Right atrium auricular region (tissue), 2 donors: Measurements from ENCODE around the gene C3orf22. TPM values are rescaled to one million over a fixed set of nuclear protein-coding genes. Genes with fewer than 3 reads are reported as not detected.
"Not testable (repeated sequence)": the region's sequence is repeated elsewhere in the genome, so short reads cannot be mapped to it uniquely, and the experiment has no call there.

Experiments used
- DNase-seq: peaks from one replicate; pipeline ENCODE4 v3.0.0-alpha.2; 2019; ENCODE audit warnings: low spot score
- H3K27ac ChIP-seq, 2 donors: fragments of 200-600 bp; sonication (generic); 1 replicate in 1 of 2; 2 replicates in 1 of 2; pipeline ENCODE4 v1.5.1; 2016 to 2019
- H3K27me3 ChIP-seq, 2 donors: fragments of 200-600 bp; sonication (generic); one replicate each; pipeline versions ENCODE4 v1.5.1 to v1.6.0; 2017 to 2019
- H3K36me3 ChIP-seq: fragments of 200-600 bp; sonication (generic); one replicate; pipeline ENCODE4 v1.5.1; 2016
- H3K4me1 ChIP-seq, 2 donors: fragments of 200-600 bp; sonication (generic); one replicate each; pipeline versions ENCODE4 v1.5.1 to v1.6.0; 2017 to 2019
- H3K4me3 ChIP-seq, 2 donors: fragments of 200-600 bp; sonication (generic); 1 replicate in 1 of 2; 2 replicates in 1 of 2; pipeline ENCODE4 v1.5.1; 2017 to 2019; ENCODE audit warnings: mild to moderate bottlenecking in 1 of 2, moderate library complexity in 1 of 2
- H3K9me3 ChIP-seq, 2 donors: fragments of 200-600 bp; sonication (generic); one replicate each; pipeline ENCODE4 v1.5.1; 2019
- total RNA-seq, 2 donors: library from RNA; depleted of rRNA; stranded (reverse); fragments of >200 nt; gene quantifications; one replicate each; pipeline ENCODE4 v1.1.0, GENCODE V29; 2016
- TF ChIP-seq, protein P1 (sequence below), 2 donors: fragments of 200-600 bp; sonication (generic); IDR thresholded peaks; one replicate each; pipeline ENCODE4 v1.5.1; 2019; ENCODE audit warnings: antibody characterized with exemption in 2 of 2

The C3orf22 gene
- total RNA-seq, 2 donors from 2014 or later: not detected

DNA sequence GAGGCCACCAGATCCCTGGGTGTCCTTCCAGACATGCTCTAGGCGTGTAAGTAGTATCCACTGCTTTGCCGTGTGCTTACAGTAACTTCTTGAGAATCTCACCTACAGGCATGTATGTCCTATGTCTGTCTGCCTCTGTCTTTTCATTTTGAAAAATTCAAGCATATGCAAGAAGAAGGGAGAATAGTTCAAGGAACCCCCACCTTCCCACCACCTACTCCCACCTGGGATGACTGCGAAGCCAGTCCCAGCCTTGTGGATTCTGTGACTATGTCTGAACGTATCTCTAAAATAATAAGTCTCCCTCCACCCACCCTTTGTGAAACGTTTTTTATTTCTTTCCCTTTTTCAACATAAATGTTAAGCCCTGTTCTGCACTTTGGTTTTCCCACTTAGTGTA, 19.8 kb downstream of the C3orf22 start:
- DNase-seq: no peak
- Histone ChIP-seq H3K36me3 (no peaks in the 10 kb centered on the region), H3K27me3 (no peaks in the 10 kb centered on the region), H3K4me1 (peaks cover 0 to 8% of the 10 kb centered on the region in 2 donors), H3K9me3 (no peaks in the 10 kb centered on the region), H3K4me3 (no peak overlapping the region), H3K27ac (no peak overlapping the region)
- TF ChIP-seq, protein P1, sequence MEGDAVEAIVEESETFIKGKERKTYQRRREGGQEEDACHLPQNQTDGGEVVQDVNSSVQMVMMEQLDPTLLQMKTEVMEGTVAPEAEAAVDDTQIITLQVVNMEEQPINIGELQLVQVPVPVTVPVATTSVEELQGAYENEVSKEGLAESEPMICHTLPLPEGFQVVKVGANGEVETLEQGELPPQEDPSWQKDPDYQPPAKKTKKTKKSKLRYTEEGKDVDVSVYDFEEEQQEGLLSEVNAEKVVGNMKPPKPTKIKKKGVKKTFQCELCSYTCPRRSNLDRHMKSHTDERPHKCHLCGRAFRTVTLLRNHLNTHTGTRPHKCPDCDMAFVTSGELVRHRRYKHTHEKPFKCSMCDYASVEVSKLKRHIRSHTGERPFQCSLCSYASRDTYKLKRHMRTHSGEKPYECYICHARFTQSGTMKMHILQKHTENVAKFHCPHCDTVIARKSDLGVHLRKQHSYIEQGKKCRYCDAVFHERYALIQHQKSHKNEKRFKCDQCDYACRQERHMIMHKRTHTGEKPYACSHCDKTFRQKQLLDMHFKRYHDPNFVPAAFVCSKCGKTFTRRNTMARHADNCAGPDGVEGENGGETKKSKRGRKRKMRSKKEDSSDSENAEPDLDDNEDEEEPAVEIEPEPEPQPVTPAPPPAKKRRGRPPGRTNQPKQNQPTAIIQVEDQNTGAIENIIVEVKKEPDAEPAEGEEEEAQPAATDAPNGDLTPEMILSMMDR (IDR thresholded peaks at IDR 0.05): no peak

DNA sequence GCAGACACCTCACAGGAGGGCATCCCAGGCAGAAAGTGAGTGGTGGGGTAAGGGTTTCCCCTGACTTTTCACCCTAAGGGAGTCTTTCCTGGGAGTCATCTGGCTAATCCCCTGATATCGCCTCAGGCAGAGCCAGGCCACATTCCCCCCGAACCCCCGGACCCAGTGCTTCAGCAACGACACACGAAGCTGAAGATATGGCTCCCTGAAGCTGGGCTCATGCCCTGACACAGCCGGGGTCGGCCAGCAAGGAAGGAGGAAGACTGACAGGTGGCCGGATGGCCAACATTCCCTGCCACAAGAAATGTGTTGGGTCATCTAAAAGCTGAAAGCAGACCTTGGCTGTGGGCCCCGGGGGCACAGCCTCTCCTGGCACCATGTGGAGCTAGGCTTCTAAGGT, 20.4 kb downstream of the C3orf22 start:
- Histone ChIP-seq H3K9me3 (no peaks in the 10 kb centered on the region), H3K27me3 (no peaks in the 10 kb centered on the region), H3K4me1 (peaks cover 0 to 8% of the 10 kb centered on the region in 2 donors), H3K36me3 (no peaks in the 10 kb centered on the region), H3K4me3 (no peak overlapping the region), H3K27ac (no peak overlapping the region)
- TF ChIP-seq, protein P1 (IDR thresholded peaks at IDR 0.05): no peak
- DNase-seq: no peak

DNA sequence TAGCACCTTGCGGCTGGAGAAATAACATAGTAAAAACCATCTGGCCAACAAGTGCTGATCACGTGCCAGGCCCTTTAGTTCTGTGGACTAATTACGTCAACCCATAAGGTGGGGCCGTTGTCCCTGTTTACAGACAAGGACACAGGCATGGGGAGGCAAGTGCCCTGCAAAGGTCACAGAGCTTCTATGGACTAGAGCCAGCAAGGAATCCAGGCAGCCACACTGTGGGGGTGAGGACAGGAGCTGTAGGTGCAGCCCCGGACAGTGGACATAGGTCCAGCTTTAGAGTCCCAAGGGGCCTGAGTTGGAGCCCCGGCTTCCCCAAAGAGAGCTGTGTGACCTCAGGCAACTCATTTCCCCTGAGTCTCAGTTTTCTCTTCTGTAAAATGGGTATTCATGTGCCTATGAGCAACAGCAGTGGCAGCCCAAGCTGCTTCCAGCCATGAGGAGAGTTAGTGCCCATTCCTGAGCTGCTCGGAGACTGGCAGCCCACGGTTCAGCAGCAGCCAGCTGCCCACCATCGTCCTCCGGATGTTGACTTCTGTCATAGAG, 20.9 kb downstream of the C3orf22 start:
- DNase-seq: no peak
- H3K4me3 ChIP-seq: no peak overlapping the region
- no peaks in the 10 kb centered on the region for H3K36me3 ChIP-seq
- no peaks in the 10 kb centered on the region for H3K9me3 ChIP-seq
- H3K4me1 ChIP-seq: peaks cover 0 to 8% of the 10 kb centered on the region in 2 donors
- TF ChIP-seq, protein P1 (IDR thresholded peaks at IDR 0.05): no peak
- H3K27ac ChIP-seq: no peak overlapping the region
- no peaks in the 10 kb centered on the region for H3K27me3 ChIP-seq

DNA sequence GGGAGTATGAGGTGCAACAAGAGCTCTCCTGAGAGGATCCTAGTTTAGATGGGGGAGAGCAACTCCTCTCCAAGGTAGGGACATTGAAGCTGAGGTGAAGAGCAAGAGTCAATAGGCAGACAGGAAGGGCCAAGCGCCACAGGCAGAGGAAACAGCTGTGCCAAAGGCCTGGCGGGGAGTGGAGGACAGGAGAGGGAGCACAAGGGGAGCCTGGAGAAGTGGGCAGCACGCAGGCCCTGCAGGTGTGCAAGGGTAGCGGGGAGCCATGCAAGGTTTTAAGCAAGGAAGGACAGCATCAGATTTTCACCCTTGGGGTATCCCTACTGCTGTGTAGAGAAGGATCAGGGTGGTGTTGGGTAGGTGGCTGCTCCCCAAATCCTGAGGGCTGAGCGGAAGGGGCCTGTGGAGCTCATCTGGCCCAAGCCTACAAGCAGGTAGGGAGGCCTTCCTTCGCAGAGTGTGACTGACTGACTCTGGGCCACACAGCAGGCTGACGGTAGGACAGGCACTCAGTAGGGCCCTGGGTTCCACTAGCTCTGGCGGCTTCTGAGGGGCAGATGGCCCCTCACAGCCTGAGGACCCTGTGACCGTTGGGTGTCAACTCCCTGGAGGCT, 21.5 kb downstream of the C3orf22 start:
- Histone ChIP-seq H3K27ac (no peak overlapping the region), H3K27me3 (no peaks in the 10 kb centered on the region), H3K4me3 (no peak overlapping the region), H3K9me3 (no peaks in the 10 kb centered on the region), H3K4me1 (peaks cover 0 to 8% of the 10 kb centered on the region in 2 donors), H3K36me3 (no peaks in the 10 kb centered on the region)
- TF ChIP-seq, protein P1 (IDR thresholded peaks at IDR 0.05): no peak
- DNase-seq: no peak

DNA sequence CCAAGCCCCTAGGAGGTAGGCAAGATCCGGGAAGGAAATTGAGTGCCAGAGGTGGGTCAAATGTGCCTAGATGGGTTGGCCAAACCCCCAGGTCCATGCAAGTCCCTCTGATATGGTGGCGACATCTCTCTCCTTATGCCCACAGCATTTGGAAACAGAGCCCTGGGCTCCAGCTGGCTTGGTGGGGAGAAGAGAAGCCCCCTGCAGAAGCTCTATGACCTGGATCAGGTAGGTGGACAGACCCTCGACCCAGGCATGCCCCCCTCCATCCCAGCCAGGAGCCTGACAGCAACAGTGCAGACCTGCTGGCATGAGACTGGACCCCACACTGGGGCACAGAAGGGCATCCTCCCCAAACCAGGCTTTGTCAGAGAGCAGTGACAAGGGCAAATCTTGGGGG, 22.6 kb downstream of the C3orf22 start:
- no peak for DNase-seq
- Histone ChIP-seq H3K36me3 (no peaks in the 10 kb centered on the region), H3K27ac (no peak overlapping the region), H3K27me3 (no peaks in the 10 kb centered on the region), H3K9me3 (no peaks in the 10 kb centered on the region), H3K4me1 (peaks cover 0 to 8% of the 10 kb centered on the region in 2 donors), H3K4me3 (no peak overlapping the region)
- TF ChIP-seq, protein P1 (IDR thresholded peaks at IDR 0.05): no peak

DNA sequence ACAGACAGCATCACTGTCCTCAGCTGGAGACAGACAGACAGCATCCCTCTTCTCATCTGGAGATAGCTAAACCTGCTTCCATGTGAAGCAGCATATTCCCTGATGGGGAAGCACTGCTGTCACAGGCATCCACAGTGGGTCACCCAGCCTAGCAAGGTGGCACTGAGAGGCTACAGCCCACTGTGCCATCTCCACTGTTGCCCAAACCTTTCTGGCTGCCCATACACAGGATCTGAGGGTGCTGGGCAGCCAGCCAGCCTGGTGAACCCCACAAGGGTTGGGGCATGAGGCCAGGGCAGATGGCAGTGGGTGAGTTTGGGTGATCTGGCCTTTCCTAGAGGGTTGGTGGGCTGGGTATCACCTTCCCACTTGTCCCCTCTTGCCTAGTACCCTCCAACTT, 23.1 kb downstream of the C3orf22 start:
- DNase-seq: no peak
- Histone ChIP-seq H3K9me3 (no peaks in the 10 kb centered on the region), H3K36me3 (no peaks in the 10 kb centered on the region)

DNA sequence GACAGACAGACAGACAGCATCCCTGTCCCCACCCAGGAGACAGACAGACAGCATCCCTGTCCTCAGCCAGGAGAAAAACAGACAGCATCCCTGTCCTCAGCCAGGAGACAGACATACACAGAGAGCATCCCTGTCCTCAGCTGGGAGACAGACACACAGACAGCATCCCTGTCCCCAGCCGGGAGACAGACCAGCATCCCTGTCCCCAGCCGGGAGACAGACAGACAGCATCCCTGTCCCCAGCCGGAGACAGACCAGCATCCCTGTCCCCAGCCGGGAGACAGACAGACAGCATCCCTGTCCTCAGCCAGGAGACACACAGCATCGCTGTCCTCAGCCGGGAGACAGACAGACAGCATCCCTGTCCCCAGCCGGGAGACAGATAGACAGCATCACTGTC, 24.0 kb downstream of the C3orf22 start:
- DNase-seq, H3K9me3 ChIP-seq, H3K36me3 ChIP-seq, H3K4me3 ChIP-seq, H3K27me3 ChIP-seq, H3K27ac ChIP-seq: not testable (repeated sequence)
- peaks cover 0 to 11% of the 10 kb centered on the region in 2 donors for H3K4me1 ChIP-seq

More for the DNA sequence above, 23.1 kb downstream of the C3orf22 start:
- no peak overlapping the region for H3K4me3 ChIP-seq
- H3K4me1 ChIP-seq: peaks cover 0 to 6% of the 10 kb centered on the region in 2 donors
- TF ChIP-seq, protein P1 (IDR thresholded peaks at IDR 0.05): no peak
- no peaks in the 10 kb centered on the region for H3K27me3 ChIP-seq
- no peak overlapping the region for H3K27ac ChIP-seq
